SK-N-SH (cell line): ENCODE results near the gene KRTAP10-5. TPM values are rescaled to one million over a fixed set of nuclear protein-coding genes. Genes with fewer than 3 reads are reported as not detected.

Experiments used
- CTCF ChIA-PET: fragments of 300-600, 350-600 bp; formaldehyde crosslinking; extraction: SDS; loops from one replicate; lab custom pipeline; 2021; lab: Yijun Ruan, JAX
- POLR2A ChIA-PET: fragments of 350-600 bp; sonication (Branson Sonifier 250); formaldehyde crosslinking; extraction: SDS; loops from one replicate; lab custom pipeline; 2020; ENCODE audit warnings: antibody characterized with exemption, inconsistent platforms; lab: Yijun Ruan, JAX
- DNase-seq: peaks from one replicate; pipeline ENCODE4 v3.0.0; 2012
- H2AFZ ChIP-seq: fragments of 200-600 bp; sonication (generic); 2 replicates; pipeline ENCODE4 v1.8.1; 2016; ENCODE audit warnings: antibody characterized with exemption, mild to moderate bottlenecking, low read depth
- H3F3A ChIP-seq: fragments of 200-600 bp; sonication (generic); replicated peaks from 2 replicates; pipeline ENCODE3; 2016; ENCODE audit warnings: antibody characterized with exemption, mild to moderate bottlenecking; ENCODE audit not compliant: insufficient read depth
- H3K27ac ChIP-seq, 2 experiments: fragments of 200-500 bp in 1 of 2; fragments of 200-600 bp in 1 of 2; sonication (Bioruptor generic) in 1 of 2; sonication (generic), shearing (Covaris generic) in 1 of 2; 2 replicates each; pipeline versions ENCODE4 v1.5.1 to v1.6.1; 2014 to 2016; ENCODE audit warnings: low read depth in 2 of 2, inconsistent platforms in 1 of 2, low read length in 1 of 2, mild to moderate bottlenecking in 1 of 2, mixed read lengths in 1 of 2
- H3K27me3 ChIP-seq: fragments of 200-600 bp; sonication (generic), shearing (Covaris generic); 2 replicates; pipeline ENCODE4 v1.6.1; 2016; ENCODE audit warnings: mixed run types; ENCODE audit not compliant: insufficient read depth
- H3K36me3 ChIP-seq, 2 experiments: fragments of 200-500 bp in 1 of 2; fragments of 200-600 bp in 1 of 2; sonication (Bioruptor generic) in 1 of 2; sonication (generic) in 1 of 2; replicated peaks in 1 of 2; 2 replicates each; pipeline versions ENCODE3 to v1.5.1; 2014 to 2016; ENCODE audit warnings: low read length in 1 of 2, mild to moderate bottlenecking in 1 of 2; ENCODE audit not compliant: insufficient read depth in 2 of 2, control insufficient read depth in 1 of 2
- H3K4me1 ChIP-seq, 2 experiments: fragments of 200-500 bp in 1 of 2; fragments of 200-600 bp in 1 of 2; sonication (Bioruptor generic) in 1 of 2; sonication (generic), shearing (Covaris generic) in 1 of 2; 2 replicates each; pipeline versions ENCODE4 v1.5.1 to v1.6.1; 2014 to 2016; ENCODE audit warnings: low read depth in 1 of 2, low read length in 1 of 2, mixed run types in 1 of 2; ENCODE audit not compliant: insufficient read depth in 2 of 2, control insufficient read depth in 1 of 2
- H3K4me2 ChIP-seq: fragments of 200-600 bp; sonication (generic), shearing (Covaris generic); 2 replicates; pipeline ENCODE4 v1.6.1; 2017; ENCODE audit warnings: mixed run types
- H3K4me3 ChIP-seq, 2 experiments: fragments of 200-500 bp in 1 of 2; fragments of 200-600 bp in 1 of 2; sonication (Bioruptor generic) in 1 of 2; sonication (generic), shearing (Covaris generic) in 1 of 2; 2 replicates each; pipeline versions ENCODE4 v1.5.1 to v1.8.1; 2014 to 2016; ENCODE audit warnings: low read depth in 2 of 2, inconsistent platforms in 1 of 2, low read length in 1 of 2, mild to moderate bottlenecking in 1 of 2, mixed read lengths in 1 of 2, moderate library complexity in 1 of 2
- H3K79me2 ChIP-seq: fragments of 200-600 bp; sonication (generic); 2 replicates; pipeline ENCODE4 v1.8.1; 2017; ENCODE audit warnings: mild to moderate bottlenecking; ENCODE audit not compliant: insufficient read depth
- H3K9ac ChIP-seq: fragments of 200-600 bp; sonication (generic); 2 replicates; pipeline ENCODE4 v1.6.1; 2017; ENCODE audit warnings: mixed run types
- H3K9me2 ChIP-seq: fragments of 200-600 bp; sonication (generic); 2 replicates; pipeline ENCODE4 v1.6.1; 2017; ENCODE audit warnings: mixed run types
- H3K9me3 ChIP-seq: fragments of 200-600 bp; sonication (generic); 2 replicates; pipeline ENCODE4 v1.6.1; 2017; ENCODE audit warnings: mixed run types, mild to moderate bottlenecking, moderate library complexity
- H4K20me1 ChIP-seq: fragments of 200-600 bp; sonication (generic); 2 replicates; pipeline ENCODE4 v1.6.1; 2017; ENCODE audit warnings: mild to moderate bottlenecking, mixed run types; ENCODE audit not compliant: insufficient read depth
- CTCF ChIP-seq: fragments of 200-600 bp; sonication (generic); IDR thresholded peaks from 2 replicates; pipeline ENCODE4 v1.6.1; 2017; ENCODE audit warnings: antibody characterized with exemption, mild to moderate bottlenecking, moderate library complexity
- JUND ChIP-seq: IDR thresholded peaks from 2 replicates; pipeline ENCODE4 v1.4.0; 2012
- MXI1 ChIP-seq: IDR thresholded peaks from 2 replicates; pipeline ENCODE4 v1.6.1; 2012; ENCODE audit warnings: mild to moderate bottlenecking, low read depth, low read length, improper control_type of control experiment
- PBX3 ChIP-seq: IDR thresholded peaks from 2 replicates; pipeline ENCODE4; 2012
- POLR2AphosphoS5 ChIP-seq: IDR thresholded peaks from 2 replicates; pipeline ENCODE4 v1.6.1; 2012; ENCODE audit warnings: low read depth, low read length
- RCOR1 ChIP-seq: fragments of 150-350 bp; IDR thresholded peaks from 2 replicates; pipeline ENCODE4 v1.6.1; 2017; ENCODE audit warnings: antibody characterized with exemption, low read length
- REST ChIP-seq: IDR thresholded peaks from 2 replicates; pipeline ENCODE4 v1.6.1; 2012; ENCODE audit warnings: mild to moderate bottlenecking, low read depth, low read length, moderate library complexity
- RFX5 ChIP-seq: IDR thresholded peaks from 2 replicates; pipeline ENCODE4 v1.6.1; 2012; ENCODE audit warnings: mild to moderate bottlenecking, improper control_type of control experiment, low read length
- TAF1 ChIP-seq: IDR thresholded peaks from 2 replicates; pipeline ENCODE4 v1.6.1; 2012; ENCODE audit warnings: low read depth, mild to moderate bottlenecking, low read length, moderate library complexity, borderline replicate concordance
- USF1 ChIP-seq: IDR thresholded peaks from 2 replicates; pipeline ENCODE4 v1.4.0; 2012; ENCODE audit warnings: low read depth, borderline replicate concordance
- USF2 ChIP-seq: fragments of 150-350 bp; IDR thresholded peaks from 2 replicates; pipeline ENCODE4 v1.6.1; 2017; ENCODE audit warnings: antibody characterized with exemption, low read length, low read depth, borderline replicate concordance
- YY1 ChIP-seq: IDR thresholded peaks from 2 replicates; pipeline ENCODE4 v1.4.0; 2012; ENCODE audit warnings: low read depth, mild to moderate bottlenecking
- WGBS: methylation state at CpG from one replicate; pipeline ENCODE4 v1.1.6; 2017; ENCODE audit warnings: low lambda C conversion rate; 5-methylcytosine and 5-hydroxymethylcytosine counted together
- polyA plus RNA-seq, 3 experiments: library from polyadenylated mRNA; depleted of rRNA; stranded (reverse); fragments of >200 nt; gene quantifications; 2 replicates each; pipeline ENCODE4 v1.2.3, GENCODE V29; 2012

Gene KRTAP10-5
- polyA plus RNA-seq, 1 of the 3 experiments (the other 2 are of a cell fraction) = not detected

- Histone ChIP-seq H3K27ac (no peak overlapping the region), H4K20me1 (no peaks in the 10 kb centered on the region), H2AFZ (no peak overlapping the region), H3F3A (no peaks in the 10 kb centered on the region), H3K9ac (no peak overlapping the region), H3K4me3 (no peak overlapping the region), H3K4me2 (no peak overlapping the region), H3K36me3 (no peaks in the 10 kb centered on the region), H3K9me2 (no peaks in the 10 kb centered on the region), H3K9me3 (no peaks in the 10 kb centered on the region), H3K4me1 (no peaks in the 10 kb centered on the region), H3K27me3 (peaks cover 41% of the 10 kb centered on the region), H3K79me2 (no peaks in the 10 kb centered on the region)
- no peak for DNase-seq
- WGBS = 41% methylated on average over 20 of the region's 27 CpGs
- no peak for TF ChIP-seq USF1
- ChIA-PET POLR2A (no interaction called here), CTCF (no interaction called here)
Observed at GRCh38 chr21:44568667-44569556, 11.5 kb downstream of the KRTAP10-5 start.

- Histone ChIP-seq H3K27ac (no peak overlapping the region), H2AFZ (no peak overlapping the region), H3K9ac (no peak overlapping the region), H3K27me3 (peaks cover 38% of the 10 kb centered on the region), H3K4me2 (no peak overlapping the region), H3K79me2 (no peaks in the 10 kb centered on the region), H3K36me3 (no peaks in the 10 kb centered on the region), H3F3A (no peaks in the 10 kb centered on the region), H3K9me3 (no peaks in the 10 kb centered on the region), H4K20me1 (no peaks in the 10 kb centered on the region), H3K9me2 (no peaks in the 10 kb centered on the region), H3K4me3 (no peak overlapping the region), H3K4me1 (no peaks in the 10 kb centered on the region)
- 35% methylated on average over 9 of the region's 12 CpGs for WGBS
- POLR2A ChIA-PET = no interaction called here
- CTCF ChIA-PET = no interaction called here
- TF ChIP-seq JUND (no peak), USF2 (no peak), PBX3 (no peak), TAF1 (no peak), CTCF (no peak), RCOR1 (no peak), REST (no peak), POLR2AphosphoS5 (no peak), YY1 (no peak), RFX5 (no peak), MXI1 (no peak)
- DNase-seq = no peak
Observed at GRCh38 chr21:44568261-44568660, 12.1 kb downstream of the KRTAP10-5 start.
